Neural cell (in vitro differentiated cells): ENCODE data around the gene GATAD1. TPM values are rescaled to one million over a fixed set of nuclear protein-coding genes. Genes with fewer than 3 reads are reported as not detected.
"Not testable (repeated sequence)": the region's sequence is repeated elsewhere in the genome, so short reads cannot be mapped to it uniquely, and the experiment has no call there.

Experiments
- H2AFZ ChIP-seq: fragments of 200-600, 300-800 bp; sonication (generic), shearing (Covaris generic); 2 replicates; pipeline ENCODE4 v1.6.0; 2014; ENCODE audit warnings: low read depth, mild to moderate bottlenecking, antibody characterized with exemption, low read length, moderate library complexity
- H3F3A ChIP-seq: fragments of 200-600 bp; shearing (Covaris generic); 2 replicates; pipeline ENCODE4 v1.6.1; 2016; ENCODE audit warnings: mild to moderate bottlenecking, moderate library complexity, mixed read lengths, antibody characterized with exemption, low read length; ENCODE audit not compliant: insufficient read depth, poor library complexity, severe bottlenecking
- H3K27ac ChIP-seq: fragments of 200-600, 300-800 bp; sonication (generic), shearing (Covaris generic); 2 replicates; pipeline ENCODE4 v1.5.1; 2014; ENCODE audit warnings: mild to moderate bottlenecking, low read length, moderate library complexity
- H3K27me3 ChIP-seq: fragments of 300-800, 200-600 bp; sonication (generic), shearing (Covaris generic); 2 replicates; pipeline ENCODE4 v1.6.0; 2014; ENCODE audit warnings: mild to moderate bottlenecking, low read depth, low read length, moderate library complexity; ENCODE audit not compliant: insufficient read depth
- H3K36me3 ChIP-seq: fragments of 300-800, 200-600 bp; sonication (generic), shearing (Covaris generic); 2 replicates; pipeline ENCODE4 v1.5.1; 2014; ENCODE audit warnings: mild to moderate bottlenecking, antibody characterized with exemption, low read length, moderate library complexity; ENCODE audit not compliant: insufficient read depth
- H3K4me2 ChIP-seq: fragments of 300-800, 200-600 bp; sonication (generic), shearing (Covaris generic); 2 replicates; pipeline ENCODE4 v1.6.0; 2014; ENCODE audit warnings: mild to moderate bottlenecking, low read length
- H3K4me3 ChIP-seq: fragments of 300-800, 200-600 bp; sonication (generic), shearing (Covaris generic); 2 replicates; pipeline ENCODE4 v1.5.1; 2014; ENCODE audit warnings: mild to moderate bottlenecking, low read length, moderate library complexity
- H3K79me2 ChIP-seq: fragments of 200-600 bp; shearing (Covaris generic); replicated peaks from 2 replicates; pipeline ENCODE4 v1.6.0; 2014; ENCODE audit warnings: mild to moderate bottlenecking, low read length, moderate library complexity; ENCODE audit not compliant: insufficient read depth
- H3K9ac ChIP-seq: fragments of 300-800, 200-600 bp; sonication (generic), shearing (Covaris generic); 2 replicates; pipeline ENCODE4 v1.6.1; 2016; ENCODE audit warnings: mild to moderate bottlenecking, low read length, mixed read lengths
- H3K9me2 ChIP-seq: fragments of 200-600 bp; shearing (Covaris generic); 2 replicates; pipeline ENCODE4 v1.6.1; 2016; ENCODE audit warnings: mild to moderate bottlenecking, low read length, mixed read lengths; ENCODE audit not compliant: insufficient read depth
- H3K9me3 ChIP-seq: fragments of 200-600, 300-800 bp; sonication (generic), shearing (Covaris generic); 2 replicates; pipeline ENCODE4 v1.6.1; 2016; ENCODE audit warnings: mild to moderate bottlenecking, mixed run types, low read length, moderate library complexity, mixed read lengths
- H4K20me1 ChIP-seq: fragments of 200-600 bp; shearing (Covaris generic); 2 replicates; pipeline ENCODE4 v1.6.1; 2016; ENCODE audit warnings: mild to moderate bottlenecking, mixed run types; ENCODE audit not compliant: insufficient read depth
- EP300 ChIP-seq: fragments of 450-650 bp; conservative IDR thresholded peaks from 2 replicates; pipeline ENCODE4 v1.6.1; 2014; ENCODE audit warnings: antibody characterized with exemption, mild to moderate bottlenecking, moderate library complexity; ENCODE audit not compliant: poor library complexity, severe bottlenecking
- EZH2 ChIP-seq: fragments of 200-600, 300-800 bp; shearing (Covaris generic), sonication (generic); IDR thresholded peaks from 2 replicates; pipeline ENCODE4 v1.6.1; 2014; ENCODE audit warnings: antibody characterized with exemption, low read length, borderline replicate concordance, mild to moderate bottlenecking; ENCODE audit not compliant: insufficient read depth, poor library complexity, severe bottlenecking
- MXI1 ChIP-seq: fragments of 450-650 bp; conservative IDR thresholded peaks from 2 replicates; pipeline ENCODE4 v1.6.1; 2014; ENCODE audit warnings: antibody characterized with exemption, mild to moderate bottlenecking; ENCODE audit not compliant: poor library complexity, severe bottlenecking
- POLR2AphosphoS5 ChIP-seq: IDR thresholded peaks from 2 replicates; pipeline ENCODE4 v1.6.1; 2012
- RAD21 ChIP-seq: fragments of 450-650 bp; conservative IDR thresholded peaks from 2 replicates; pipeline ENCODE4 v1.6.1; 2014; ENCODE audit warnings: antibody characterized with exemption, mild to moderate bottlenecking, moderate library complexity
- SMC3 ChIP-seq: fragments of 450-650 bp; conservative IDR thresholded peaks from 2 replicates; pipeline ENCODE4 v1.6.1; 2014; ENCODE audit warnings: antibody characterized with exemption, mild to moderate bottlenecking, moderate library complexity; ENCODE audit not compliant: poor library complexity
- TAF1 ChIP-seq: IDR thresholded peaks from 2 replicates; pipeline ENCODE4 v1.6.1; 2012; ENCODE audit warnings: low read depth
- polyA plus RNA-seq: library from polyadenylated mRNA; depleted of rRNA; stranded (reverse); fragments of >200 nt; gene quantifications from 2 replicates; pipeline ENCODE4 v1.2.3, GENCODE V29; 2014
- TF ChIP-seq, protein P1 (sequence below): fragments of 450-650 bp; IDR thresholded peaks from 2 replicates; pipeline ENCODE4 v1.5.1; 2014; ENCODE audit warnings: antibody characterized with exemption, mild to moderate bottlenecking, moderate library complexity; ENCODE audit not compliant: poor library complexity, severe bottlenecking
- TF ChIP-seq, protein P2 (sequence below): IDR thresholded peaks from 2 replicates; pipeline ENCODE4 v1.6.1; 2012; ENCODE audit warnings: borderline replicate concordance

GATAD1 gene
- polyA plus RNA-seq, 1 donor from 2014 or later = 28.9 TPM

DNA sequence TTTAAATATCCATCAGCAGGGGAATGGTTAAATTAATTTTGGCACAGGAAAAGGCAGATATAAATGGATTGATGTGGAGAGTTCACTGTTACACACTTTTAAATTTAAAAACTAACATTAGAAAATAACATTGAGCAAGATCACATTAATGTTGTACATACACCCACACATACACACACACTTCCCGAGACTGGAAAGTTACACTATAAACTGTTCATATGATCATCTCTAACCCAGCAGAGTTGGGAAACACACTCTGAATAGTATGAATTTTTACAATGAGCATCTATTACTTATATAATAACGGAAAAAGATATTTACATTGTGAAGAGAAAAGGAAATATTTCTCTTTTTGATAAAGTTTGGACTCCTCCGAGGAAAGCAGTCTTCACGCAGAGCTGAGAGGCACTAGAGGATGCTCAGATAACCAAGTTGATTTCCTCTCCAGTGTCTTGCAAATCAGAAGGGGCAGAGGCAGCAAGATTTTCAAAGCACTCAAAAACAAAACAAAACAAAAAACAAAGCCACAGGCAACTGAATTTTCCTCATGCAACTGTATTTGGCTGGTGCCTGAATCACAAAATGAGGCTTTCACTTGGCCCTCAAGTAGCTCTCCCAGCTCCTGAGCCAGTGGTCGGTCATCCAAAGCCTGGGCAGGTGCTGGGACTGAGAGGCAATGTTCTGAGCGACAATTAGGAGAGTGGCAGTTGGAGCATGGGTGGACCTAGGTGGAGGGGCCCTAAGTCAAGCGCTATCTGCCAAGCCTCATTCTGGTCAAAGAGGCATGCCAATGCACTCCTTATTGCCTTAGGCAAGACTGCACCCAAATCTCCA is 10.5 kb upstream of the GATAD1 start:
- no peaks in the 10 kb centered on the region for H3K36me3 ChIP-seq
- H3K79me2 ChIP-seq = no peaks in the 10 kb centered on the region
- no peak for TF ChIP-seq EZH2
- TF ChIP-seq, protein P1, sequence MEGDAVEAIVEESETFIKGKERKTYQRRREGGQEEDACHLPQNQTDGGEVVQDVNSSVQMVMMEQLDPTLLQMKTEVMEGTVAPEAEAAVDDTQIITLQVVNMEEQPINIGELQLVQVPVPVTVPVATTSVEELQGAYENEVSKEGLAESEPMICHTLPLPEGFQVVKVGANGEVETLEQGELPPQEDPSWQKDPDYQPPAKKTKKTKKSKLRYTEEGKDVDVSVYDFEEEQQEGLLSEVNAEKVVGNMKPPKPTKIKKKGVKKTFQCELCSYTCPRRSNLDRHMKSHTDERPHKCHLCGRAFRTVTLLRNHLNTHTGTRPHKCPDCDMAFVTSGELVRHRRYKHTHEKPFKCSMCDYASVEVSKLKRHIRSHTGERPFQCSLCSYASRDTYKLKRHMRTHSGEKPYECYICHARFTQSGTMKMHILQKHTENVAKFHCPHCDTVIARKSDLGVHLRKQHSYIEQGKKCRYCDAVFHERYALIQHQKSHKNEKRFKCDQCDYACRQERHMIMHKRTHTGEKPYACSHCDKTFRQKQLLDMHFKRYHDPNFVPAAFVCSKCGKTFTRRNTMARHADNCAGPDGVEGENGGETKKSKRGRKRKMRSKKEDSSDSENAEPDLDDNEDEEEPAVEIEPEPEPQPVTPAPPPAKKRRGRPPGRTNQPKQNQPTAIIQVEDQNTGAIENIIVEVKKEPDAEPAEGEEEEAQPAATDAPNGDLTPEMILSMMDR = no peak
- TF ChIP-seq MXI1 = no peak
- TF ChIP-seq RAD21 = no peak
- TF ChIP-seq SMC3 = no peak
- no peak for TF ChIP-seq TAF1
- TF ChIP-seq EP300 = no peak
- no peak for TF ChIP-seq POLR2AphosphoS5
- H2AFZ ChIP-seq = no peak overlapping the region
- no peaks in the 10 kb centered on the region for H4K20me1 ChIP-seq
- no peaks in the 10 kb centered on the region for H3K9me3 ChIP-seq
- H3K4me3 ChIP-seq = no peak overlapping the region
- H3K9me2 ChIP-seq = no peaks in the 10 kb centered on the region
- H3F3A ChIP-seq = no peaks in the 10 kb centered on the region
- no peak overlapping the region for H3K27ac ChIP-seq
- H3K4me2 ChIP-seq = no peak overlapping the region
- H3K9ac ChIP-seq = no peak overlapping the region
- H3K27me3 ChIP-seq = no peaks in the 10 kb centered on the region

DNA sequence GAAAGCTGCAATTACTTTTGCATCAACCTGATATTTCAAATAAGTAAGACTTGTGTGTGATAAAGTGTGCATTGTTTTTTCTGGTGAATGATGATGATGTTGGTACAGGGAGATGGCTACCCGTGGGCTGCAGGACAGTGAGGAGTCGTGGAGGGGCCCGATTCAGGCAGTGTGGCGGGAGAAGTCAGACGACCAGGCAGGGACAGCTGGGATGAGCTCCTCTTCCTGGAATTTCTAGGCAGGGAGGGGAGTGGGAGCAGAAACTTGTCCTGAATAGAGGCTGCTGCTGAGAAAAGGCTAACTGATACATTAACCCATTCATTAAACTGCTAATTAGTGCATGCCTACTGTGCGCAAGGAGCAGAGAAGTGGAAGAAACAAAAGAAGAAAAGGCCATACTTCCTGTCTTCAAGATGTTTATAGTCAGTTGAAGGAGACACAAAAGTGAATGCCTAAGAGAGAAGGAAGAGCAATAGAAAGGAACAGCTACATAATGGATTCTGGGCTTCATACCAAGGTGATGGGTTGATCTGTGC is 9.3 kb upstream of the GATAD1 start:
- no peak overlapping the region for H3K4me3 ChIP-seq
- no peaks in the 10 kb centered on the region for H3F3A ChIP-seq
- no peaks in the 10 kb centered on the region for H3K9me2 ChIP-seq
- no peak overlapping the region for H3K27ac ChIP-seq
- H3K4me2 ChIP-seq = no peak overlapping the region
- H3K36me3 ChIP-seq = no peaks in the 10 kb centered on the region
- no peaks in the 10 kb centered on the region for H4K20me1 ChIP-seq
- no peaks in the 10 kb centered on the region for H3K27me3 ChIP-seq
- no peaks in the 10 kb centered on the region for H3K79me2 ChIP-seq
- H3K9me3 ChIP-seq = no peaks in the 10 kb centered on the region
- H3K9ac ChIP-seq = no peak overlapping the region
- no peak for TF ChIP-seq SMC3
- TF ChIP-seq EZH2 = no peak
- TF ChIP-seq MXI1 = no peak
- TF ChIP-seq, protein P1 = no peak
- TF ChIP-seq POLR2AphosphoS5 = no peak
- TF ChIP-seq EP300 = no peak
- no peak for TF ChIP-seq TAF1
- TF ChIP-seq RAD21 = no peak
- TF ChIP-seq, protein P2, sequence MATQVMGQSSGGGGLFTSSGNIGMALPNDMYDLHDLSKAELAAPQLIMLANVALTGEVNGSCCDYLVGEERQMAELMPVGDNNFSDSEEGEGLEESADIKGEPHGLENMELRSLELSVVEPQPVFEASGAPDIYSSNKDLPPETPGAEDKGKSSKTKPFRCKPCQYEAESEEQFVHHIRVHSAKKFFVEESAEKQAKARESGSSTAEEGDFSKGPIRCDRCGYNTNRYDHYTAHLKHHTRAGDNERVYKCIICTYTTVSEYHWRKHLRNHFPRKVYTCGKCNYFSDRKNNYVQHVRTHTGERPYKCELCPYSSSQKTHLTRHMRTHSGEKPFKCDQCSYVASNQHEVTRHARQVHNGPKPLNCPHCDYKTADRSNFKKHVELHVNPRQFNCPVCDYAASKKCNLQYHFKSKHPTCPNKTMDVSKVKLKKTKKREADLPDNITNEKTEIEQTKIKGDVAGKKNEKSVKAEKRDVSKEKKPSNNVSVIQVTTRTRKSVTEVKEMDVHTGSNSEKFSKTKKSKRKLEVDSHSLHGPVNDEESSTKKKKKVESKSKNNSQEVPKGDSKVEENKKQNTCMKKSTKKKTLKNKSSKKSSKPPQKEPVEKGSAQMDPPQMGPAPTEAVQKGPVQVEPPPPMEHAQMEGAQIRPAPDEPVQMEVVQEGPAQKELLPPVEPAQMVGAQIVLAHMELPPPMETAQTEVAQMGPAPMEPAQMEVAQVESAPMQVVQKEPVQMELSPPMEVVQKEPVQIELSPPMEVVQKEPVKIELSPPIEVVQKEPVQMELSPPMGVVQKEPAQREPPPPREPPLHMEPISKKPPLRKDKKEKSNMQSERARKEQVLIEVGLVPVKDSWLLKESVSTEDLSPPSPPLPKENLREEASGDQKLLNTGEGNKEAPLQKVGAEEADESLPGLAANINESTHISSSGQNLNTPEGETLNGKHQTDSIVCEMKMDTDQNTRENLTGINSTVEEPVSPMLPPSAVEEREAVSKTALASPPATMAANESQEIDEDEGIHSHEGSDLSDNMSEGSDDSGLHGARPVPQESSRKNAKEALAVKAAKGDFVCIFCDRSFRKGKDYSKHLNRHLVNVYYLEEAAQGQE = no peak
- H2AFZ ChIP-seq = no peak overlapping the region

DNA sequence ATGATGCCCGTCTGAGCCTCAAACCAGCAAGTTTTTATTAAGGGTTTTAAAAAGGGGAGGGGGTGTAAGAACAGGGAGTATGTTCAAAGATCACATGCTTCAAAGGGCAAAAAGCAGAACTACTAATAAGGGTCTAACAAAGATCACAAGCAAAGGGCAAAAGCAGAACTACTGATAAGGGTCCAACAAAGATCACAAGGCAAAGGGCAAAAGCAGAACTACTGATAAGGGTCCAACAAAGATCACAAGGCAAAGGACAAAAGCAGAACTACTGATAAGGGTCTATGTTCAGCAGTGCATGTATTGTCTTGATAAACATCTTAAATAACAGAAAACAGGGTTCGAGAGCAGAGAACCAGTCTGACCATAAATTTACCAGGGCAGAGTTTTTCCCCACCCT is 4.6 kb upstream of the GATAD1 start:
- not testable (repeated sequence) for H3K27me3 ChIP-seq, H3F3A ChIP-seq, H3K4me2 ChIP-seq, H3K27ac ChIP-seq, H3K36me3 ChIP-seq, H3K9me3 ChIP-seq, H3K79me2 ChIP-seq, H3K9me2 ChIP-seq, H3K9ac ChIP-seq, H3K4me3 ChIP-seq, H4K20me1 ChIP-seq, H2AFZ ChIP-seq
